Motor neuron (in vitro differentiated cells): ENCODE data around the gene ART1. TPM values are rescaled to one million over a fixed set of nuclear protein-coding genes. Genes with fewer than 3 reads are reported as not detected.
"Not testable (repeated sequence)": the region's sequence is repeated elsewhere in the genome, so short reads cannot be mapped to it uniquely, and the experiment has no call there.

Experiments used
- ATAC-seq, 8 experiments: fragments of 200-7000 bp; cut with Tn5 transposase; replicated peaks in 6 of 8; 2 replicates each; pipeline ENCODE4 v1.8.0; 2021; ENCODE audit warnings: mild to moderate bottlenecking in 8 of 8, moderate library complexity in 8 of 8
- H3K27ac ChIP-seq, 2 donors: fragments of 250-450 bp; sonication (Bioruptor Pico); 2 replicates each; pipeline ENCODE4 v1.9.0; 2021; ENCODE audit warnings: antibody characterized with exemption in 2 of 2, mild to moderate bottlenecking in 2 of 2, moderate library complexity in 1 of 2
- H3K4me1 ChIP-seq, 2 donors: fragments of 250-450 bp; sonication (Bioruptor Pico); replicated peaks in 1 of 2; 2 replicates each; pipeline ENCODE4 v1.6.1; 2021; ENCODE audit warnings: antibody characterized with exemption in 2 of 2, mild to moderate bottlenecking in 2 of 2, moderate library complexity in 1 of 2
- H3K4me3 ChIP-seq, 5 donors: fragments of 250-450 bp; sonication (Bioruptor Pico); 2 replicates each; pipeline ENCODE4 v1.9.0; 2021; ENCODE audit warnings: antibody characterized with exemption in 5 of 5, mild to moderate bottlenecking in 5 of 5, moderate library complexity in 4 of 5
- WGBS, 10 experiments: fragments of 450-650 bp; shearing (Covaris generic); methylation state at CpG; one replicate each; pipeline ENCODE4 v1.0.0; 2022; 5-methylcytosine and 5-hydroxymethylcytosine counted together
- in situ Hi-C, 9 experiments: fragments of 400-800 bp; cut with MboI; loops; one replicate each; pipeline ENCODE4 v1.15.0; 2021; ENCODE audit warnings: low sequenced_read_pairs in 9 of 9, low pct_unique_long_range_greater_than_20kb in 2 of 9; ENCODE audit not compliant: unreplicated experiment in 9 of 9
- total RNA-seq, 8 experiments: library from RNA; unstranded; fragments of 300-600 nt; gene quantifications; 2 replicates each; pipeline versions ENCODE4 v1.2.3 to v1.2.4, GENCODE V29; 2022

Gene ART1, protein sequence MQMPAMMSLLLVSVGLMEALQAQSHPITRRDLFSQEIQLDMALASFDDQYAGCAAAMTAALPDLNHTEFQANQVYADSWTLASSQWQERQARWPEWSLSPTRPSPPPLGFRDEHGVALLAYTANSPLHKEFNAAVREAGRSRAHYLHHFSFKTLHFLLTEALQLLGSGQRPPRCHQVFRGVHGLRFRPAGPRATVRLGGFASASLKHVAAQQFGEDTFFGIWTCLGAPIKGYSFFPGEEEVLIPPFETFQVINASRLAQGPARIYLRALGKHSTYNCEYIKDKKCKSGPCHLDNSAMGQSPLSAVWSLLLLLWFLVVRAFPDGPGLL
- 1 to 10 TPM in 1 of 8 experiments, under 1 TPM in 3, not detected in 4; 0.17 to 3.0 (median 0.37) TPM for total RNA-seq

DNA sequence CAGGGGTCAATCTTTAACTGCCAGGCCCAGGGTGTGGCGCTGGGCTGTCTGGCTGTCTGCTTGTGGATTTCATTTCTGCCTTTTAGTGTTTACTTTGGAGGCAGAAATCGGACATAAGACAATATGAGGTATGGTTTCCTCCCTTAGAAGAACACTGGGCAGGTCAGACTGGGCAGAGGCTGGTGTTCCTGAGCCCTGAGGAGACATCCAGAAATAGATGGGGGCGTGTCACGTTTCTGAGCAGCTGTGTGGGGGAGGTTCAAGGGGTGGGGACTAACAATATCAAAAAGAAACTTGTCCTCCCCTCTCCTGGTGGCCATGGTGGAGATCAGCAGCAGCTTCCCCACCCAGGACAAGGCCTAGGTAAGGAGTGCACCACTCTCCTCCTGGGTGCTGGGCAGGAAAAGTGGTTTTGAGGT is at the start of gene ART1:
ART1 (plus strand) TSS at position 312 of the 419 bp plus-strand sequence. CDS start 14,086 bp downstream, outside the sequence.
- WGBS, 10 experiments: 17 to 100% (median 62%) methylated on average over 1 to 3 of the region's 4 CpGs; no CpG with 5 or more reads in 6 of the 10 experiments
- no peak within 1 kb of the TSS for H3K4me3 ChIP-seq
- peak in 3 of 8 experiments; percentile 3 to 25 (median 16) for ATAC-seq
- H3K4me1 ChIP-seq: no peaks in the 10 kb centered on the region
- in situ Hi-C loops: no loop called here
- H3K27ac ChIP-seq: no peak within 1 kb of the TSS

DNA sequence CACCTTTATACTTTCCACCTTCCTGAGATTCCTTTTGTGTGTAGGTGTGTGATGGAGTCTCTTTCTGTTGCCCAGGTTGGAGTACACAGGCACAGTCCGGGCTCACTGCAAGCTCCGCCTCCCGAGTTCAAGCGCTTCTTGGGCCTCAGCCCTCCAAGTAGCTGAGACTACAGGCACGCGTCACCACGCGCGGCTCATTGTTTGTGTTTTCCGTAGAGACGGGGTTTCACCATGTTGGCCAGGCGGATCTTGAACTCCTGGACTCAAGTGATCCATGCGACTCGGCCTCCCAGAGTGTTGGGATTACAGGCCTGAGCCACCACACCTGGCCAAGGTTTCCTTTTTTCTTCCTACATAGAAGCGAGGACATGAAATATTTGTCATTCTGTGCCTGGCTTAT is 47.2 kb upstream of the ART1 start:
- H3K4me1 ChIP-seq, H3K27ac ChIP-seq, H3K4me3 ChIP-seq, in situ Hi-C loops, ATAC-seq: not testable (repeated sequence)
- WGBS, 10 experiments: 86 to 100% (median 94%) methylated on average over 1 to 8 of the region's 15 CpGs; no CpG with 5 or more reads in 3 of the 10 experiments

DNA sequence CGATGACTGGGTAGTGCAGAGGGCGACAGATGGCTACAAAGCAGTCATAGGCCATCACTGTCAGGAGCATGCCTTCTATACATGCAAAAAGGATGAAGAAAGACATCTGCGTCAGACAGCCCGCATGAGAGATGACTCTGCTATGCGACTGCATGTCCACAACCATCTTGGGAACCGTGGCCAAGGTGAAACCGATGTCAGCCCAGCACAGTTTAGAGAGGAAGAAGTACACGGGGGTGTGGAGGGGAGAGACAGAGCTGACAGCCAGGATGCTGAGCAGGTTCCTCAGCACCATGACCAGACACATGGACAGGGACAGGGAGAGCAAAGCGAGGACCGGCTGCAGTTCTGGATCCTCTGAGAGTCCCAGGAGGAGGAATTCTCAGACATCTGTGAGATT is 44.7 kb upstream of the ART1 start:
- ATAC-seq, H3K4me1 ChIP-seq, in situ Hi-C loops, H3K27ac ChIP-seq, H3K4me3 ChIP-seq: not testable (repeated sequence)
- 60% methylated on average over 2 of the region's 10 CpGs; no CpG with 5 or more reads in 9 of the 10 experiments for WGBS, 10 experiments

DNA sequence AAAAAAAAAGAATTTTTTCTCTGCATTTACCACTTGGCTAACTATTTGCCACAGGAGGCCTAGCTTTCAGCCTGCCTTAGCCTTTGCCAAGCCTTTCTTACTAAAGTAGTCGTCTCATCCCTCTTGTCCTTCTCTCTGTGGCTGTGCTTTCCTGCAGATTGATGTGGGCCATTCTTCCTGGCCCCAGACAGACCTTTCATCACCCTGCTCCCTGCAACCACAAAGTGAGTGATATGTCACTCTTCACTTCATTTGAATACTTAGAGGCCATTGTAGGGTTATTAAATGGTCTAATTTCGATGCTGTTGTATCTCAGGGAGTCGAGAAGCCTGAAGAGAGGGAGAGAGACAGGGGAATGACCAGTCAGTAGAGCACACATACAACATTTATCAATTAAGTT is 40.8 kb upstream of the ART1 start:
- peak in 3 of 8 experiments; percentile 36 to 64 (median 45) for ATAC-seq
- 0 to 34% (median 6%) methylated on average over 2 to 3 of the region's 3 CpGs; no CpG with 5 or more reads in 5 of the 10 experiments for WGBS, 10 experiments
- no peaks in the 10 kb centered on the region for H3K4me1 ChIP-seq
- no peak overlapping the region for H3K4me3 ChIP-seq
- no peak overlapping the region for H3K27ac ChIP-seq
- in situ Hi-C loops: no loop called here

DNA sequence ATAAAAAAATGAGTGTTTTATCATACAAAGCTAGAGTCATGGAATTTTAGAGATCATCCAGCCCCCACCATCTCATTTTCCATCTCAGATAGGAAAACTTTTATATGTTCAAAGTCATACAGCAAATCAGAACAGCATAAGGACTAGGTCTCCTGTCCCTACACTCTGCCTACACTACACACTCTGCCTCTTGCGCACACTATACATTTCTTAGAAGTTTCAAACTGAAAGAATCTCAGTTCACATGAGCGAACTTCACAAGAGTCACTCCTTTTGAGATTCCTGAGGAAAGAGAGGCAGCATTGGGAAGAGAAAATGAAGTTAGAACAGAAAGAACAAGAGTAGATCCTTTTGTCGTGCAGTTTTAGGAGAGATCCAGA is 39.7 kb upstream of the ART1 start:
- no peak overlapping the region for H3K27ac ChIP-seq
- no peaks in the 10 kb centered on the region for H3K4me1 ChIP-seq
- ATAC-seq: no peak
- 55 to 93% (median 84%) methylated on average over 1 to 3 of the region's 3 CpGs; no CpG with 5 or more reads in 1 of the 10 experiments for WGBS, 10 experiments
- H3K4me3 ChIP-seq: no peak overlapping the region
- in situ Hi-C loops: no loop called here

DNA sequence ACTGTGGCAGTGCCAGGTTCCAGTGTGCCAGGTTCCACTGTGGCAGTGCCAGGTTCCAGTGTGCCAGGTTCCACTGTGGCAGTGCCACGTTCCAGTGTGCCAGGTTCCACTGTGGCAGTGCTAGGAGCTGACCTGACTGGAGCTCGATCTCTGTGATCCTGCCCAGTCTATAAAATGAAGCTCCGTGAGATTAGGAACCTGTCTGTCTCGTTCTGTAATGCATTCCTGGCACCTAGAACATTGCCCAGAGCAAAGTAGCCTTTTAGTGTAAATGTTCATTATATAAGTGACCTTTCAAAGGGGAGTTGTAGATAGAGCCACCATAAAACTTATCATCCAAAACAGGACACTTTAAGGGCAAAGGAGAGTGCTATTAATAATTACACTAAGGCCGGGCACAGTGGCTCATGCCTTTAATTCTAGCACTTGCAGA is 39.1 kb upstream of the ART1 start:
- ATAC-seq: no peak
- H3K4me1 ChIP-seq: no peaks in the 10 kb centered on the region
- no peak overlapping the region for H3K27ac ChIP-seq
- WGBS, 10 experiments: 52 to 100% (median 84%) methylated on average over 1 to 4 of the region's 5 CpGs; no CpG with 5 or more reads in 2 of the 10 experiments
- in situ Hi-C loops: no loop called here
- H3K4me3 ChIP-seq: no peak overlapping the region

DNA sequence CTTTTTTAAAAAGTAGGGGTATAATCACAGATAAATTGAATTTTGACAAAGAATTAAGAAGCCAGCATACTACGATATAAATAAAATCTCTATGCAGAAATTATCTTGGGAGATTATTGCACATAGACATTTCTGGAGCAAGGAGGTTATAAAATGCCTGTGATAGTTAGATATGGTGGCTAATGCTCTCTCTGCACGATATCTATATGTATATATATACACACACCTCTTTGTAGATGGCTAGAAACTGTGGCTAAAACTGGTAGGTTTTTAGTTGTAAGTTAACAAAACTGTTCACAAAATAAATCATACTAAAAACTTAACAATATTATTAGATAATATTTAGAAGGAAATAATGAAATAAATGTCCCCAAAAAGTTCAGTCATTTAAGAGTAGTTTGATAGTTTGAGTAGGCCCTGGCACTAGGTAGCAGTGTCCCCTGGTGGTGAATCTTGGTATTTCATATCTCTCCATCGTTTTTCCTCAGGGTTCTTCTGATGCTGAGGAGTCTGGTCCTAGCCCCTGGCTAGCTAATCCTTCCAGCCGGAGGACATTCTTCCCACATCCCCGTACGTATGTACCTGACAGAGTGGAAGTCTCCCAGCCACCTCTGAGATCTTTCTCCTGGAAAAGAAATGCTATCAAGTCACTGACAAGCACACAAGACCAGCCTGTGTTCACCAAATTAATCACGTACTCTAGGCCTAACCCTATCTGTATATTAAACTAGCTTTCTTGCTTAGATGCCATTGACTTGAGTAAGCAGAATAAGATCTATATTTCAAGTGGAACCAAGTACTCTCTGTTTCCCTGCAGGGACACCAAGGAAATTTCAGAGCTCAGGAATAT is 35.3 kb upstream of the ART1 start:
- no peaks in the 10 kb centered on the region for H3K4me1 ChIP-seq
- in situ Hi-C loops: no loop called here
- 25 to 100% (median 59%) methylated on average over 2 to 7 of the region's 7 CpGs; no CpG with 5 or more reads in 1 of the 10 experiments for WGBS, 10 experiments
- no peak overlapping the region for H3K4me3 ChIP-seq
- peak in 4 of 8 experiments; percentile 27 to 79 (median 66) for ATAC-seq
- H3K27ac ChIP-seq: no peak overlapping the region

DNA sequence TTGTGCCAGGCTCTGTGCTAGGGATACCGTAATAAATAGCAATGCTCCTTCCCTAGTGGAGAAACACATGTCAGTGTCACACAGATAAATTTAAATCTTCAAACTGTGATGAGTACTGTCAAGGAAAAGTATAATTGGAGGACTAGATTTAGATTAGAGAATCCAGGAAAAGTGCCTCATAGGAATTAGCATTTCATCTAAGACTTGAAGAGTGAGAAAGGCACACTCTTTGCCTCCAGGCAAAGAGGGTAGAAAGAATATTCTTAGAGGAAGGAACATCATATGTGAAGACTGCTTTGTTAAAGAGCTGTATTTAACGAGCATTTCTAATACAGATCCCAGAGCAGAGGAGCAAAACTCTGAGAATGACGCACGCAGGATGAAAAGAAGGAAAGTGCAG is 34.1 kb upstream of the ART1 start:
- no peak overlapping the region for H3K27ac ChIP-seq
- no peak overlapping the region for H3K4me3 ChIP-seq
- no peaks in the 10 kb centered on the region for H3K4me1 ChIP-seq
- peak in 2 of 8 experiments; percentile 13 to 60 for ATAC-seq
- in situ Hi-C loops: no loop called here
- 70 to 93% (median 79%) methylated on average over 2 to 4 of the region's 4 CpGs; no CpG with 5 or more reads in 2 of the 10 experiments for WGBS, 10 experiments

DNA sequence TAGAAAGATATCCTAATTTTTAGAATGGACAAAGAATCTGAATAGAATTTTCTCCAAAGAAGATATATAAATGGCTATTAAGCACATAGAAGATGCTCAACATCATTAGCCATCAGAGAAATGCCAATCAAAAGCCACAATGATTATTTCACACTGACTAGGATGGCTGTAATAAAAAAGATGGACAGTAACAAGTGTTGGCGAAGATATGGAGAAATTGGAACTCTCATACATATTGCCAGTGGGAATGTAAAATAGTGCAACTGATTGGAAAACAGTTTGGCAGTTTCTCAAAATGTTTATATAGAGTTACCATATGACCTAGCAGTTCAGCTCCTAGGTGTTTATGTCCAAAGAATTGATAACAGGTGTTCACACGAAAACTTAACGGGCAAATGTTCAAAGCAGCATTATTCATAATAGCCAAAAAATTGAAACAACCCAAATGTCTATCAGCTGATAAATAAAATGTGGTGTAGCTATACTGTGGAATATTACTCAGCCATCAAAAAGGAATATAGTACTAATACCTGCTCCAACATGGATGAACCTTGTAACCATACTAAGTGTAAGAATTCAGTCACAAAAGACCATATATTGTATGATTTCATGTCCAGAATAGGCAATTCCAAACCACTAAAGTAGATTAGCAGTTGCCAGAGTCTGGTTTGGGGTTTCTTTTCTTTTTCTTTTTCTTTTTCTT is 32.8 kb upstream of the ART1 start:
- WGBS, 10 experiments: 72 to 100% (median 86%) methylated on average over 2 to 3 of the region's 3 CpGs
- H3K4me3 ChIP-seq: no peak overlapping the region
- no peaks in the 10 kb centered on the region for H3K4me1 ChIP-seq
- in situ Hi-C loops: no loop called here
- no peak for ATAC-seq
- H3K27ac ChIP-seq: no peak overlapping the region

DNA sequence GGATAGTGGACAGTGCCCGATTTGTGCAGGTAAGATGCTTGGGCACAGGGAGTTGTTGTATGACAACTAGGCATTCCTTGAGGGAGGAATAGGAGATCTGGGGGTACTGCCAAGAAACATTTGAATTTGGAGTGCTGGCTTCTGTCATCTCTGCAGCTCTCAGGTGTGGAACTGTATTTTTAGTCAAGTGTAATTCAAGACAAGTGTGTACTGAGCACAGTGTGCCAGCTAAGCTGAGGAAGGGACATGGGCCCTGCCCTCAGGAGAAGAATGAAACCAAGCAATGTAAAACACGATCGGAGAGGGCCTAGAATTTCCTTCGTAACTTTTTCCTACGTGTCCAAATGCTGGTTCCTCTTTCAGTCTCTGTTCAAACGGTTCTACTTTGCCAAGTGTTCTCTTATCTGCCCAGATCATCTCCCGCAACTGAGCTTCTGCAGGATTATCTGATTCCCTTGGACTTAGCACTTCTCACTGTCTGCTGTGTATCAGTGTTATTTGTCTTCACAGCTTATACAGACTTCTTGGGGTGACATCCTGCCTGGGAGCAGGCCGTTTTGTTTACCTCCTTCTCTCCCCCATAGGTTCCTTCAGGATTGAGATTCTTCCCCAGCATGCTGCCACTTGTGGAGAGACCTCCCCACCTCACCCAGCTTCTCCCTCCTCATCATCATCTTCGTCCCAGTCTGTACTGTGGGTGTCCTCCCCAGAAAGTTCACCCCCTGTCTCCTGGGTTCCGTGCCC is 30.8 kb upstream of the ART1 start:
- H3K27ac ChIP-seq: no peak overlapping the region
- ATAC-seq: no peak
- no peak overlapping the region for H3K4me3 ChIP-seq
- no peaks in the 10 kb centered on the region for H3K4me1 ChIP-seq
- WGBS, 10 experiments: 51 to 100% (median 81%) methylated on average over 1 to 6 of the region's 10 CpGs; no CpG with 5 or more reads in 1 of the 10 experiments
- in situ Hi-C loops: no loop called here

DNA sequence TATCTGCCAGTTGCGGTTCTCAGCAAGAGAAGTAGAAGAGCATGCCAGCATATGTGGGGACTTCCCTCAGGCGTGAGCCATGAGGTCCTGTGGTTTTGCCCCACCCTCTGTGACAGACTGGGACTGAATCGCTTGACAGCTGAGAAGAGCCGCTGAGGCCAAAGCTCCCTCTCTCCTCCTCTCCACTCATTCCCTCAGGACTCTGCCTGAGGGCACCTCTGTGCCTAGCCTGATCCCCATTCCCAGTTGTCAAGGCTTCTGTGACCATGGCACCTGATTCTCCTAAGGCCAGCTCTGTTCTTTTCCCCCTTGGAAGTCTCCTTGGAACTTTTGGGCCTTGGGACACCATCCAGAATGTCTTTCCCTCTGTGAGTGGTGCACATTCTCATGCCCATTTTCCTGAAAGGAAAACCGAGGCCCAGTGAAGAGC is 30.2 kb upstream of the ART1 start:
- ATAC-seq: peak in 3 of 8 experiments; percentile 51 to 90 (median 89)
- 20 to 92% (median 60%) methylated on average over 1 to 4 of the region's 5 CpGs; no CpG with 5 or more reads in 5 of the 10 experiments for WGBS, 10 experiments
- Histone ChIP-seq H3K27ac (no peak overlapping the region), H3K4me3 (no peak overlapping the region), H3K4me1 (no peaks in the 10 kb centered on the region)
- in situ Hi-C loops: no loop called here

DNA sequence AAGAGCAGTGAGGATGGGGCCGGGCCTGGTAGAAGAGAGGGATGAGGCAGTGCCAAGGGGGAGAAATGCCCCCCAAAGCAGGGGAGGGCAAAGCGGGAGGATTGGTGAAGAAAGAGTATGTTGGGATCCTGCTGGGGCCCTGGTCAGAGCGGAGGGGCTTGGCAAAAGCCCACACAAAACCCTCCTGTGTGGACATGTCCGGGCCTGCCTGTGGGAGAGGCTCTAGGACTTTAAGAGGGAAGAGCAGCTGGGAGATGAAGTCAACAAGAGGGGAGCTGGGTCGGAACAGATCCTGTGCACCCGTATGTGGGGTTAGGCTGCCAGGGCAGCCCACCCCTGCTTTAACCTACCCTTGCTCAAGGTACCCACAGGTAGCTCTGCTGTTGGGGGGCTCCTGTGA is 28.9 kb upstream of the ART1 start:
- 66 to 100% (median 78%) methylated on average over 1 to 4 of the region's 6 CpGs; no CpG with 5 or more reads in 4 of the 10 experiments for WGBS, 10 experiments
- Histone ChIP-seq H3K27ac (no peak overlapping the region), H3K4me3 (no peak overlapping the region), H3K4me1 (no peaks in the 10 kb centered on the region)
- in situ Hi-C loops: no loop called here
- ATAC-seq: peak in 3 of 8 experiments; percentile 13 to 68 (median 47)
